ENCODE measurements around the gene HOXC10.

Gene HOXC10

DNA sequence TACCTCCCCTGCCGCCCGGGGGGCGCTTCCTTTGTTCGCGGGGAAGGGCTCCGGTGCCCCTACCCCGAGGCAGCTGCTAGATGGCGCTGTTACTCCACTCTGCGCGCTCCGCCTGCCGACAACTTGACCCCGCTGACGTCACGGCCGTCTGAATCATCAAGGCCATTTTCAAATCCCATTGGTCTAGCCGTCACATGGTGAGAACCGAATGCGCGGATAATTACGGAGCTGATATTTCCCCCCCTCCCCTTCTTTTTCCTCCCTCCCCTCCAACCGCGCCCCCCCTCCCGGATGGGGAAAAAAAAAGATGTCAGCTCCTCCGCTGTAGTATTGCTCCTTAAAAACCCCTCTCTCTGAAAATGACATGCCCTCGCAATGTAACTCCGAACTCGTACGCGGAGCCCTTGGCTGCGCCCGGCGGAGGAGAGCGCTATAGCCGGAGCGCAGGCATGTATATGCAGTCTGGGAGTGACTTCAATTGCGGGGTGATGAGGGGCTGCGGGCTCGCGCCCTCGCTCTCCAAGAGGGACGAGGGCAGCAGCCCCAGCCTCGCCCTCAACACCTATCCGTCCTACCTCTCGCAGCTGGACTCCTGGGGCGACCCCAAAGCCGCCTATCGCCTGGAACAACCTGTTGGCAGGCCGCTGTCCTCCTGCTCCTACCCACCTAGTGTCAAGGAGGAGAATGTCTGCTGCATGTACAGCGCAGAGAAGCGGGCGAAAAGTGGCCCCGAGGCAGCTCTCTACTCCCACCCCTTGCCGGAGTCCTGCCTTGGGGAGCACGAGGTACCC, at the start of gene HOXC10:
Gene HOXC10 (plus strand): TSS at position 246 of the 791 bp plus-strand sequence. CDS start 114 bp downstream, at position 360.
- peak; percentile 54 for DNase-seq

DNA sequence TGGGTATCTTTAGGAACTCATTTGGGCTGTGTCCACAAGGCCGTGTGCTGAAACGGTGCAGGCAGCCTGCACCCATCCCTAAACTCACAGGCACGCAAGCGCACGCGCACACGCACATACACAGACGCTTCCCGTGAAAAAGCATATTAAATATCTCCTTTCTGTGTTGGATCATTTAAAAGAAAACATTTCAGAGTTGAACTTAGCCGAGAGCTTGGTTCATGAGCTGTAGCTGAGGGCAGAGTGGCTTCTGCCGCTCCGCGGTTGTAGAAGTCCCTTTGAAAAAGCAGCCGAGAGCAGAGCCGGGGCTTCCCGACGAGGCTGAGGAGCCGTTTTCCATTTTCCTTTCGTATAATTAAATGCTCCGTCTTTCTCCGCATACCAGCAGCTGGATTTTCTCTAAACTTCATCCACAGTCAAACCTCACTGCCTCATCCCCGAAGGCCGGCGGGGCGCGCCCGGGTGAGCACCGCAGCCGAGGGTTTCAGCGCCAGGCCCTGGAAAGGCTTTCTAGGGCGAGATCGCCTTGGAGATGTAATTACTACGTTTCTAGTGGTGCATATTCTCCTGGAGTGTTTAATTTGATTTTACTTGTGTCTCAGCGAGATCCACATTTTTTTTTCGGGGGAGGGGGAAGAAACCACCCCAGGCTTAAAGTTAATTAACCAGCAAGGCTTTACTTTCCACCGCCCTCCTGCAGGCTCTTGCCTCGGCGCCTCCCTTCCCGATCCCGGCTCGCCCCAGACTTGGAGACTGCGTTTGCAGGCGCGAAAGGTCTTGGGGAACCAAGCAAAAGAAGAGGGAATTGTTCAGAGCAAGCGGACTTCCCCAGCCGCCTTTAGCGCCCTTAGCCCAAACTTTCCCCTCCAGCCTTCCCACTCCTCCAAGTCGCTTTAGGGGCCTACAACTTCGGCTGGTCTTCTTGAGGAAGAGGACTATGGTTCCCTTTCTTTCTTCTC, 49.3 kb upstream of the HOXC10 start:
- no peak for DNase-seq

DNA sequence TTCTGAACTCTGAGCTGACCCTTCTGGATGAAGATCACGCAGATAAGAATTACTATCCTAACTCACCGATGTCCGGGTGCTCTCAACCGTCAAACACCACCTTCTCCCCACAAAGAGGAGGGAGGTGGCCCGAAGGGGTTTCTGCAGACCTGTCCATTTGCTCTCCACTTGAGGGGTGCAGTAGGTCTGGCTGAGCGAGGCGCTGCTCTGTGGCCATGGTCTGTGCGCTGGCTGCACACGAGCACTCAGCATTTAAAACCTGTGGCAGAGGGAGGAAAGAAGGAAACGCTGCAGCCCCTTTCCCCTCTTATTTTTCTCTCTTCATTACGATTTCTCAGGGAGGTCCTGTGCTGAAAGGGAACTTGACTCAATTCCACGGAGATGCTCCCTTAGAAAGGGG, 47.8 kb upstream of the HOXC10 start:
- DNase-seq: no peak

DNA sequence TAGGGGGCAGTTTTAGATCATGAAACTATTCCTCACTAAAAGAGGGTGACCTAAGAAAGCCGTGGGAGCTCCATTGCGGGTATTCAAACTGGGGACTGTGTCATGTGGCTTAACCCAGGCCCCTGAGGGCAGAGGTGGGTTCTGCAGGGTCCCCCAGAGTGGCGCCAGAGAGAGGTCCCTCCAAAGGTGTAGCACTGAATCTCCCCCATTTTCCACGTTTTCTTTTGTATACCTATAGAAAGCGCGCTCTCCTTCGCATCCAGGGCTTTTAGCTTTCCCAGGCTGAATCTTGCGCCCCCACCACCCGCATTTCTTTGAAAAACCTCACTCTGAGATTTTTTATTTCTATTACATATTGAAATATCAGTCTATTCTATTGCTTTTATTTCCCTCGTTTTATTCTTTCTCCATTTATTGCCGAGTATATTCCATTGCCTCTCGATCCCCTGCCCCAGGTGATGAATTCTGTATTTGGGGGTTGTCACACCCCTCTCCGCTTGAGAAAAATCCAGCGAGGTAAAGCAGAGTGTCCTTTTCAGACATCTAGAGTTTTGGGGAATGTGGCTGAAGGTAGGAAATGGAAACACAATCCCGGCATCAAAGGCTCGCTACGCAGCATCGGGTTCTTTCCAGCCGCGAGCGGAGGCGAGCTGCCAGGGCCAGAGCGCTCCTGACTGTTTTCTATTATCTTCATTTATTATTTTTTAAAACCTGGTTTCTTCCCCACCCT, 47.2 kb upstream of the HOXC10 start:
- no peak for DNase-seq

DNA sequence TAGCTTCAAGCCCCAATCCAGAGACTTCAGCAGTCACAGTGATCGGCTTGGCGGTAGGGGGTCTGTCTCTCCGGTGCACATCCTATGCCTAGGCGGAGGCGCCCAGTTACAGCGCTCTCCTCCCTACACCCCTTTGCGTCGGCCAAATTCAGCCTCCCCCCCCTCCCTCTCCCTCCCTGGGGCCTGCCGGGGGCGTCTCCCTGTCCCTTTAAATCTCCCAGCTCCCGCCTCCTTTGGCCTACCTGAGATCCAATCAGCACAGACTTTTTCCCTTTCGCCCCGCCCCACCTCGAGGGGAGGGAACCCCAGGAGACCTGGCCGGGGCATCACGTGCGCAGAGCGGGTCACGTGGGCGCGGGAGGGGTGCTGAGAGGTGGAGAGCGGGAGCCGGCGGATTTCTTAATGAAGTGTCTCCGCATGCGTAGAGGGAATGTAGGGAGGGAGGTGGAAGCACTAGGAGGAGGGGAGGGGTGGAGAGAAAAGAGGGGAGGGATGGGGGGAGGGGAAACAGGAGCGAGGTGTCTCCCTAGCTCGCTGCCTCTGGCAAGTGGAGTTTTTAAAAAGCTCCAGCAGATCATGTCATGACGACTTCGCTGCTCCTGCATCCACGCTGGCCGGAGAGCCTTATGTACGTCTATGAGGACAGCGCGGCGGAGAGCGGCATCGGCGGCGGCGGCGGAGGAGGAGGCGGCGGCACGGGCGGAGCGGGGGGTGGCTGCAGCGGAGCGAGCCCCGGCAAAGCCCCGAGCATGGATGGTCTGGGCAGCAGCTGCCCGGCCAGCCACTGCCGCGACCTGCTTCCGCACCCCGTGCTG, 46.4 kb upstream of the HOXC10 start, which contains the start of gene HOXC13:
Gene HOXC13 (plus strand): TSS at position 506 of the 815 bp plus-strand sequence. CDS start 76 bp downstream, at position 582.
- peak; percentile 19 for DNase-seq

DNA sequence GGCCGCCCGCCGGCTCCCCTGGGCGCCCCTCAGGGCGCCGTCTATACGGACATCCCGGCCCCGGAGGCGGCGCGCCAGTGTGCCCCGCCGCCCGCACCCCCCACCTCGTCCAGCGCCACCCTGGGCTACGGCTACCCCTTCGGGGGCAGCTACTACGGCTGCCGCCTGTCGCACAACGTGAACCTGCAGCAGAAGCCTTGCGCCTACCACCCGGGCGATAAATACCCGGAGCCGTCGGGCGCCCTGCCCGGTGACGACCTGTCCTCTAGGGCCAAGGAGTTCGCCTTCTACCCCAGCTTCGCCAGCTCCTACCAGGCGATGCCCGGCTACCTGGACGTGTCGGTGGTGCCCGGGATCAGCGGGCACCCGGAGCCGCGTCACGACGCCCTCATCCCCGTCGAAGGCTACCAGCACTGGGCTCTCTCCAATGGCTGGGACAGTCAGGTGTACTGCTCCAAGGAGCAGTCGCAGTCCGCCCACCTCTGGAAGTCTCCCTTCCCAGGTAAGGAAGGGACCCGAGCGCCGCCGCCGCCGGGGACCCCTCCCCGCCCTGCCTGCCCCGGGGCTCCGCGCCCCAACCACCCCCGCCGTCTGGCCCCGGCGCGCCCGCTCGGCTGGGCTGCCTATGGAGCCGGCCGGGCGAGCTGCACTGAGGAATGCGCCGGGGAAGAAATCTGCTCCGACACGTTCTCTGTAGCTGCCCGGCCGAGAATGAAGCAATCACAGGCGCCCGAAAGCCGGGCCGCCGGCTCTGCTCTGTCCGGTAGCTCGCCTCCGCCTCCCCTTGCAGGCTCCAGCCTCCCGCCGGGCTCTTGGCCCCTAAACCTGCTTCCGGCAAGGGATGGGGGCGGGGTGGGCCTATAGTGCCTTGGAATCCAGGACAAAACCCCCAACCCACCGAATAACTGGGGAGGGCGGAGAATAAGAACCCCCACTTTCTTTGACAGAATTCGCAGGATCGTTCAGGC, 45.5 kb upstream of the HOXC10 start:
- DNase-seq: no peak

DNA sequence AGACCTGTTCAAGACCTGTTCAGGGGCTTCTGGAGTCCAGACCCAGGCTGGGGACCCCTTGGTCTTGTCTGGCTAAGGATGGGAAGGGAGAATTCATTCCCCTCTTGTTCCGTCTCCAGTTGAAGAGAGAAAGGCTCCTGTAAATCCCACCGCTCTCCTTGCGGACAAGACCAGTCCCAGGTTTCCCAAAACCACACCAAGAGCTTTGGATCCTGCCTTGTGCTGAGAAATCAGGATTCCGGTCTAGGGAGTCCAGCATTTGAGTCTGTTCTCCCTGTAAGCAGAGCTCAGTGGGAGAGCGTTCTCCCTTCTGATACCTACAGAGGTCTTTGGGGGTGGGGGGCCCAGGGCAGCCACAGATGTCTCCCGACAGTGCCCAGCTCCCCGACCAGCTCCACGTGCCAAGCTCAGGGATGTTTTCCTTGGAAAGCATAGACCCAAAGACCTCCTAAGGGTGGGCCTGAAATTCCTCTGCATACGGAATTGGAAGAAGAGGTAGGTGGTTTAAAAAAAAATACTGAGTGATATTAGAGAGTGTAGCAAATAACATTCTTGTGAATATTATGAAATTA, 44.4 kb upstream of the HOXC10 start:
- DNase-seq: no peak

DNA sequence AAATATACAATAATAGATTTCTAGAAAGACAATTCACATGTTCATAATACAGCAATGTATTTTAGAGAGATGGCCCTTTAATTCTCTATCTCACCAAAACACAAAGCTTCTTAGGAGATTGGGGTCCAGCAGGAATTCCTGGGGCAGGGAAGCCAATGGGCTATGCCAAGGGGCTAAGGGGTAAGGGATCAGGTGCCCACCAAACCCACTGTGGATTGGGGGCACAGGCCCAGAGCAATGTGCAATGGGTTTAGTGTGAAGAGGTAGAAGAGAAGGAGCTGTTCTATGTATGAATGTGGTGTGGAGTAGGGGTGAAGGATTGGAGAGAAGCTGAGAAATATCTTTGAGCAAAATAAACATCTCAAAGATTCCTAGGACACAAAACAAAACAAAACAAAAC, 43.8 kb upstream of the HOXC10 start:
- DNase-seq: no peak

DNA sequence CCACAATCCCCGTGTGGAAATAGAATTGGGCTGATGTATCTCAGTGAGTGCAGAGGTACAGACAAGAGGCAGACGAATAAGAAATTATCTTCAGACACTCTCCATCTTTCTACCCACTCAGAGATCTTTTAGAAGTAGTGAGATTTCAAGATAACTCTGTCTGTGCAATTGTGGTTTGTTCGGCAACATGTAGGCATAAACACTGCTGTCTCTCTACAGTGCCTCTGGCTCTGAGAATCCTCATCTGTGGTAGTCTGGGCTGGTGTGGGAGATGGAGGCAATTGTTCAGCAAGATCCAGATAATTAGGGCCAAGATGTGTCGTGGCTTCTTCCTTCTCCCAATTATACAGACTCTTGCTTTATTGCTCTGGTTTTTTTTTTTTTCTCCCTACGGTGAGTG, 43.2 kb upstream of the HOXC10 start:
- no peak for DNase-seq

DNA sequence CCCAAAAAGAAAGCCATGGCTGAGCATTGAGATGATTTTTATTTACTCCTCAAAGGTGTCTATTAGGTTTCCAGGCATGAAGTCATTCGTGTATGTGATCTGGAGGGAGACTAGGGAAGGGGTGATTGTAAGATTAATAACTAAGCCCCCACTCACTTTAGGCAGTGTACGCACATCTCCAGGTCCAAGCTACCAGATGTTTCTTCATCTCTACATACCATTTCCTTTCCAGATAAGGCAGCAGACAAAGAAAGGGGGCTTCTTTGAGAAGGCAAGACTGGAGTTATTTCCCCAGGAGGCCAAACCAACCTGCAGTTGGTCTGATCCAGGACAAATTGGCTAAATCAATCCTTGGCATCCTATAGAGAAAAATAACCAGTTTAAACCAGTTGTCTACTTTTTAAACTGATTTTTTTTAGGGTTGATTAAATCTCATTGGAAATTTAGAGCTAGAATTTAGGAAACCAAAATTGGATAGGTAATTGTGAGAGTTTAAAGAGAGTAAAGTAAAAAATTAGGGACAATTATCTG, 42.4 kb upstream of the HOXC10 start:
- no peak for DNase-seq

DNA sequence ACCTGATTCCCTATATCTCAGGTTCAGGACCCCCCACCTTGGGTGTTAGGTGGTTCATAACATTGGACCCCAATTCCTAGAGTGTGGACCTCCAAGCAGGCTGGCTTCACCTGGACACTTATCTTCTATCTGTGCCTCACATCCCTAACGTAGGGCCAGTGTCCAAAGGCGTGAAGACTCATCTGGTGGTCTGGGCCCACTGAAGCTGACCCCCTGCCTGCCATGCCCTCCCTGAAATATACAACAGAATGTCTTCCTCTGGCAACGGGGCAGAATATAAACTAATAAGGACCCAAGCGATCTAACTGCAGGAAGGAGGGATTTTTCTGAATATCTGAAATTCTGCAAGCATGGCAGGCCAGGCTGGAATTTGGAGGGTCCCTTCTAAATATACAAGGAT, 40.7 kb upstream of the HOXC10 start:
- no peak for DNase-seq

DNA sequence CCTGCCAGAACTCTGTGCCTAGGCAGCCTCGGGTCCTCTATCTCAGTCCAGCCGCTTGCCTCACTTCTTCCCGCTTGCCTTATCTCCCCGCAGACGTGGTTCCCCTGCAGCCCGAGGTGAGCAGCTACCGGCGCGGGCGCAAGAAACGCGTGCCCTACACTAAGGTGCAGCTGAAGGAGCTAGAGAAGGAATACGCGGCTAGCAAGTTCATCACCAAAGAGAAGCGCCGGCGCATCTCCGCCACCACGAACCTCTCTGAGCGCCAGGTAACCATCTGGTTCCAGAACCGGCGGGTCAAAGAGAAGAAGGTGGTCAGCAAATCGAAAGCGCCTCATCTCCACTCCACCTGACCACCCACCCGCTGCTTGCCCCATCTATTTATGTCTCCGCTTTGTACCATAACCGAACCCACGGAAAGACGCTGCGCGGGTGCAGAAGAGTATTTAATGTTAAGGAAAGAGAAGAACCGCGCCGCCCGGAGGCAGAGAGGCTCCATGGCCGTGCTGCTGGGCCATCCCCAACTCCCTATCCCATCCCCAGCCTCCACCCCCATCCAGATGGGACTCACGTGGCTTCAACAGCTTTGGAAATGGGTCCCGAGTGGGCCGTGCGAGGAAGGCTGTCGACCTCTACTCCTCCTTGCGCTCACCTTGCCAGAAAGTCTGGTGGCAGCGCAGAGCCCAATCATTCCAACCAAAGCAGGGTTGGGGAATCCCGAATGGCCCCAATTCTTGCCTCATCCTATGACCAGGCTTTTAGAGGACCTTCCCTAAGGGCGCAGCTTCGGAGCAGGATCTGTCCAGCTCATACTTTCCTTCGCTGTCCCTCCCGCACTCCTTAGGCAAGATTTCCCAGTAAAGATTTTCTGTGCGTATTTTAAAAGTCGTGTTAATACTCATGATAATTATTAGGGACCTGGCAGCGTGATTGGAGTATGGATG, 39.8 kb upstream of the HOXC10 start:
- no peak for DNase-seq

DNA sequence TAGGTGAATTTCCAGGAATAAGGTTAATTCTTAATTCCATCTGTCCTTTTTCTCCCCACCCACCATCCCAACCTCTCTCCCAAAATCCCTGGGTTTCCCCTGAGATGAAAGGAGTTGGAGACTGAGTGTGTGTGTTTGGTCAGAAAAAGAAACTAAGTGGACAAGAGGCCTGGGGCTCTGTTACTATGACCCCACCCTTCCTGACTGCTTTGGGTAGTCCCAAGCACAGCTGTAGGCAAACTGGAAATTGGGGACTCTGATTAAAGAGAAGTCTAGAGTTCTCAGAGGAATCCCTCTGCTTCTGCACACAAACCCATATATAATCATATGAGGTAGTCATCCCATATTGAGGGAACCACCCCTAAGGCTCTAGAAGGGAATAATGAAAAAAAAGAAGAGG, 37.2 kb upstream of the HOXC10 start:
- no peak for DNase-seq

DNA sequence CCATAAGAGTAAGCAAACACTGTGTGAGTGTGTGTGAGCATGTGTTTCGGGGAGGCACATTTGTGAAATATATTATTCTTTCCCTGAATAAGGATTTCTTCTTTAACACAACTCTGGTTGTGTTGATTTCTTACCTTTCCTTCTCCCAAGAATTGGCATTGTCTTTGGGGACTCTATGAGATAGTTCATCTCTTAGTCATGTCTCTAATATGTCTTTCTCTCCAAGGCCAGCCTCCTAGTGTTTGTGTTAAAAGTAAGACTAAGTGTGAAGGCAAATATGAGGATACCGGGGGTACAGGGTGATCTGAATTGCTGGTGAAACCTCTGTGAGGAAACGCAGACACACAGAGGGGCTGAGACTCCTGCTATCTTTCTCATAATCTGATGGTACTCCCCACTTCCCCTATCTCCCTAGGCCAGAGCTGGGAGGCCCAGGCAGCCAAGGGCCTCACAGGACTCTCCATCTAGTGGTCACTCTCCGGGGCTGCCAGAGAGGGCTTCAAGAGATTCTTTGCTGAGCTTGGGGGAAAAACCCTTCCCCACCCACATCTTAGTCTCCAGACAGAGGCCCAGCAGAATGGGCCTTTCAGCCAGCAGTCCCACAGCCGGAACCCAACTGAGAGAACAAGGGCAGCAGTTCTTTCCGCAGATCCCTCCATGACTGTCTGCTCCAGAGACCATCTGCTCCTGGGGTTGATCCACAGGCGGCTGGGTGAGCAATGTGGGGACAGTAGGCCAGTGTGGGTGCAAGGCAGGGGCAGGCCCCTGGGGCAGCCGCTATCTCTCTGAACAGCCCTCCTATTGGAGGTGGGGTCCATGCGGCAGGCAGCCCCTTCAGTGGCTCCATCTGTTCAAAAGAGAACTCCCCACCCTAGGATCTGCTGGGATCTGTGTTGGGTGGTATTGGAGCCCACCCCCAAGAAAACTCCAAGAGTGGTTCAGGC, 36.0 kb upstream of the HOXC10 start:
- no peak for DNase-seq

DNA sequence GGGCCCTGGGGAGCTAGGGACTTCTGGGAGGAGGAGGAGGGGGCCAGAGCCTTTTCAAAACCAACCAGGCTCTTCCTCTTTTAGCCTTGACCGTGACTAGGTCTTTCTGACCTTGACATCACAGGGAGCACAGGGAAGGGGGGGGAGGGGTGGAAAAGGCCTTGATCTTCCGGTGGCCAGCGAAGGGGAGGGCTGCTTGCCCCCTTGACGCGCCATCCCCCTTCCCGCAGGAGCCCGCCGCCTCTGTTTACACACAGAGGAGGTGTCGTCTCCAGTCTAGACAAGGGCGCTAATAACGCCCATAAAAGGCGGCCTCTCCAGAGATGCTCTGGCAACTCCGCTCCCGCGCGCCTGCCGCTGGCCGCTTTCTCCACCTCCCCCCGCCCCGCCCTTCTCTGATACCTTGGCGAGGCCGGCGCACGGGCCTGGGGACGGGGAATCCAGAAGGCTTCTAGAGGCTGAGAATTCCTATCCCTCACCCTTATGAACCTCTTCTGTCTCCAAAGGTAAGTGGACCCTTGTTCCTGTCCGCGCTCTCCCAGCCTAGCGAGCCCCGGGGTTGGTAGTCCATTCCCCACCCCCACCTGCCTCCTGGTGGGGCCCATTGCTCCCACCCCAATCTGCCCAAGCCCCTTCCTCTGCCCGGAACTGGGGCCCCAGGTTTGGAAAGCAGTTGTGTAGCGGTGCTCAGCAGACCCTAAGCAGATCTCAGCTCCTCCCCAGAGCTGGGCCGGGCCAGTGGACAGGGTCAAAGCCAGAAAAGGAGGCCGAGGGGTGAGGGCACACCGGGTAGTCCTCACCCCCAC, 35.1 kb upstream of the HOXC10 start:
- DNase-seq: no peak

DNA sequence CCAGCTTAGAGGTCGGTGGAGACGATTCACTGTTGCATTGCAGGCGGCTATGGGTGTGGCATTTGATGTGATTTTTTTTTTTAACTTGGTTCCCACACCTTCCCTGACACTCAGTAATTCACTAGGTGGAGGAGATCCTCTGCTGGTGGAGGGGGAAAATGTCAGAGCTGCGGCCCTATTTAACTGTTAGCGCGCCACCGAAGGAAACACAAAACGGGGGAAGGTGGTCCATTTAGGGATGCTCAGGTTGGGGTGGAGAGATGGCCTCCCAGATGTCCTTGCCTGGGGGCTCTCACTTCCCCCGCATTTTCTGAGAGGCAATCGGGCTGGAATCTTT, 34.5 kb upstream of the HOXC10 start:
- DNase-seq: no peak
